ENCODE results near the gene RBFOX2.
A peak's percentile ranks its signal among the peaks of the same experiment; 100 is the strongest.
"Not testable (repeated sequence)": the region's sequence is repeated elsewhere in the genome, so short reads cannot be mapped to it uniquely, and the experiment has no call there.

The RBFOX2 gene

DNA sequence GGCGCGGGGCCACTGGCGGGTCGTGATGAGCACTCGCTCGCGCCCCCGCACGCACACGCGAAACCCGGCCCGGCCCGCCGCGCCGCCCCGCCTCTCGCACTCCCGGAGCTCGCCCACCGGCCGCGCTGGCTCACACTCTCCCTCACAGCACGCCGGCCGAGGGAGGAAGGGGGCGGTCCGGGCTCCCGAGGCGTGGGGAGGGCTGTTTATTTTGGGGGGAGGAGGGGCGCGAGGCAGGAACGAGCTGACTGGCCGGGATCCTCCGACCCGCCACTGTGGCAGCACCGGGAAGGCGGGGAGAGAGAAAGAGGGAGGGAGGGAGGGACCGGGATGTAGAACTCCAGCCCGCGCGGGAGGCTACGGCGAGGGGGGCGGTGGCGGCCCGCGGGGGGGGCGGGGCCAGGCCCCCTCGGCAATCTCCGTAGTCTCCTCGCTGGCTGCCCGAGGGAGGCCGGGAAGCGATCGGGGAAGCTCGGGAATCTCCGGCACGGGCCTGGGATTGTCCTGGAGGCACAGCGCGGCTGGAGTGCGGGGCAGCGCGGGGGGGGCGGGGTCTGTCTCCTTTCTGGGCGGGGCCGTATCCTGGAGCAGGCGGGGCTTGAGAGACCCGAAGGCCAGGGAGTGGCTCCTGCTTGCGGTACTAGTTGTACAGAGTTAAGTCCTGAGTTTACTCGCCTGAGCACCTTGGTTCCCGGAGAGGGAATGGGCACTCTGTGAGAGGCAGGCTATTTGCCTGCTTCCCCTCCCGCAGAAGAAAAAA, at the start of gene RBFOX2:
Gene RBFOX2, minus strand, starts transcription at position 179 of the 760 bp plus-strand sequence. CDS start 399 bp downstream, outside the sequence.
- DNase-seq (ENCODE audit: low read depth in 1 of 2, low spot score in 1 of 2): peak; percentile 31 to 61

- DNase-seq (ENCODE audit: low read depth in 1 of 2, low spot score in 1 of 2): no peak
These were observed 48.6 kb upstream of the RBFOX2 start for GRCh38 chr22:36077271-36077670.

DNA sequence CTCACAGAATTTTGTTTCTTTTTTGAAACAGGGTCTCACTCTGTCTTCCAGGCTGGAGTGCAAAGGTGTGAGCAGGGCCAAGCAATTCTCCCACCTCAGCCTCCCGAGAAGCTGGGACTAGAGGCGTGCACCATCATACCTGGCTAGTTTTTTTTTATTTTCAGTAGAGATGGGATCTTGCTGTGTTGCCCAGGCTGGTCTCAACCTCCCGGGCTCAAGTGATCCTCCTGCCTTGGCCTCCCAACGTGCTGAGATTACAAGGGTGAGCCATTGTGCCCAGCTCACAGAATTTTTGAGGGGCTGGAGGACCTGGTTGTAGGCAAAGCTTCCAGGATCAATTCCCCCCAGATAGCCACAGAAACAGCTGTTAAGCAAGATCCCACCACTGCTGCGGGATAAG, 47.1 kb upstream of the RBFOX2 start:
- DNase-seq (ENCODE audit: low read depth in 1 of 2, low spot score in 1 of 2): no peak

GRCh38 chr22:36075230-36075629, 46.6 kb upstream of the RBFOX2 start:
- no peak for DNase-seq (ENCODE audit: low read depth in 1 of 2, low spot score in 1 of 2)

GRCh38 chr22:36073476-36073875, 44.9 kb upstream of the RBFOX2 start:
- DNase-seq (ENCODE audit: low read depth in 1 of 2, low spot score in 1 of 2): no peak

DNA sequence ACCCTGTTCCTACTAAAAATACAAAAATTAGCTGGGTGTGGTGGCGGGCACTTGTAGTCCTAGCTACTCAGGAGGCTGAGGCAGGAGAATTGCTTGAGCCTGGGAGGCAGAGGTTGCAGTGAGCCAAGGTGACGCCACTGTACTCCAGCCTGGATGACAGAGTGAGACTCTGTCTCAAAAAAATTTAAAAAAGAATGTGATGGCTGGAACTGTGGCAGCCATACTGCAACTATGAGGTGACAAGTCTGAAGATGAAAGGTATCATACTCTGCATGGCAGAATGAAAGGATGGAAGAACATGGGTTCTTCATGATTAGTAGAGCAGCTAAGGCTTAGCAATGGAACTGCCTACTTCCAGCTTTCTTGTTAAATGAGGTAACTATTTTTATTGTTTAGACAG, 42.0 kb upstream of the RBFOX2 start:
- DNase-seq (ENCODE audit: low read depth in 1 of 2, low spot score in 1 of 2): not testable (repeated sequence)

GRCh38 chr22:36069368-36069767, 40.7 kb upstream of the RBFOX2 start:
- no peak for DNase-seq (ENCODE audit: low read depth in 1 of 2, low spot score in 1 of 2)

- no peak for DNase-seq (ENCODE audit: low read depth in 1 of 2, low spot score in 1 of 2)
These were observed 40.2 kb upstream of the RBFOX2 start for GRCh38 chr22:36068776-36069344.

GRCh38 chr22:36067235-36067558, 38.6 kb upstream of the RBFOX2 start:
- DNase-seq (ENCODE audit: low read depth in 1 of 2, low spot score in 1 of 2): no peak

- DNase-seq (ENCODE audit: low read depth in 1 of 2, low spot score in 1 of 2): peak; percentile 29 to 34
These were observed 37.3 kb upstream of the RBFOX2 start for GRCh38 chr22:36065775-36066544.

GRCh38 chr22:36065462-36065774, 36.8 kb upstream of the RBFOX2 start:
- DNase-seq (ENCODE audit: low read depth in 1 of 2, low spot score in 1 of 2): no peak

- DNase-seq (ENCODE audit: low read depth in 1 of 2, low spot score in 1 of 2): no peak
These were observed 35.7 kb upstream of the RBFOX2 start for GRCh38 chr22:36064358-36064757.

DNA sequence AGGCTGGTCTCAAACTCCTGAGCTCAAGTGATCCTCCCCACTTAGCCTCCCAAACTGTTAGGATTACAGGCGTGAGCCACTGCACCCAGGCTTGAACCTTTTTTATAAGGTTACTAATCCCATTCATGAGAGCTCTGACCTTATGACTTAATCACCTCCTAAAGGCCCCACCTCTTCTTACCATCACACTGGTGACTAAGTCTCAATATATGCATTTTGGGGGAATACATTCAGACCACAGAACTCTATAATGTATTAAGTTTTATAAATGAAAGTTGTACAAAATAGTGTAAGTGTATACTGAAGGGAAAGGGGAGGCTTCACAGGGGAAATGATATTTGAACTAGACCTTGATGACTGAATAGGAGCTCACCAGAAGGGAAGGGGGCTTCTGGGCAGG, 28.4 kb upstream of the RBFOX2 start:
- no peak for DNase-seq (ENCODE audit: low read depth in 1 of 2, low spot score in 1 of 2)

DNA sequence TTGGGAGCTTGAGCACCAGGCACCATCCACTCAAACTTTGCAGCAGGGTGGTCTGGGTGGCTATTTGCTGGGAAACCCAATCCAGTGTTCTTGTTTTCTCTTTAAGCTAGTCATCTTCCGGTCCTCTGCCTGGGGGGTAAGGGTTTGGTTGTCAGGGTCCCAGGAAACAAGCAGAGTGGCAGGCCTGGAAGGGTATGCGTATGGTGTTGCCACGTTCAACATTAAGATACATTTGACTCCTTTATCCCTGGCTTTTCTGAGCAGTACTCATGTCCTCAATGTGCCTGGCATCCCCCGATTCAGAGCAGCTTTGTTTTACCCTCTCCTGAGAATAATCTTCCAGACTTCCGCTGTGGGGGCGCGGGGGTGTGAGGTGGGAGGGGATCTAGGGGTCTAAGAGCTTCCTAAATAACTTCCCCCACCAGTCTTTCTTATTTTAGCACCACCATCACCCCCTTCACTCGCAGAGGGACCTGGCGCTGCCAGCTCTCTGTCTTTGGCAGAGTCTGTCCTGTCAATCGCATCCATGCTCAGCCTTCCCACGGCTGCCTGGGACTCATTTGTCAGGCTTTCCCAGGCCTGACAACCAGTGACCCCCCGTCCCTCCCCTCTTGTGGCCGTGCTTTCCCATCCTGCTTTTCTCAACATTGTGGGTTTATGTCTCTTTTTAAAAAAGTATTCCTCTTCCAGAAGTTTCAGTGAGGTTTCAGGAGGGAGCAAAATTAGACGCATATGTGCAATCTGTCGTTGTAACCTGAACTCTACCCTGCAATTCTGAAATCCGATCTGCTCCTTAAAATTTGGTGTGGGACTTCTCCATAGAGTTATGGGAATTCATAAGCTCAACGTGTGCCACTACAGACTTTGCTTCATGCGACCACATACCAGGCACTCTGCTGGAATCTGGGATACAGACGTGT, 27.0 kb upstream of the RBFOX2 start:
- DNase-seq (ENCODE audit: low read depth in 1 of 2, low spot score in 1 of 2): no peak

DNA sequence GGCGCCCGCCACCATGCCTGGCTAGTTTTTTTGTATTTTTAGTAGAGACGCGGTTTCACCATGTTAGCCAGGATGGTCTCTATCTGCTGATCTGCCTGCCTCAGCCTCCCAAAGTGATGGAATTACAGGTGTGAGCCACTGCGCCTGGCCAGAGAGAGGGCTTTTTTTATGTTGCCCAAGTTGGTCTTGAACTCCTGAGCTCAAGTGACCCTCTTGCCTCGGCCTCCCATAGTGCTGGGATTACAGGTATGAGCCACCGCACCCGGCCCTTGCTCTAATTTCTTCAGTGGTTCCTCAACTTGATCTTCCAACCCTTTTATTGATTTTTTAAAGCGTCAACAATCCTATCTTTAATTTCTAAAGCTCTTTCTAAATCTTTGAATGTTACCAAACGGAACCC, 25.8 kb upstream of the RBFOX2 start:
- DNase-seq (ENCODE audit: low read depth in 1 of 2, low spot score in 1 of 2): not testable (repeated sequence)

DNA sequence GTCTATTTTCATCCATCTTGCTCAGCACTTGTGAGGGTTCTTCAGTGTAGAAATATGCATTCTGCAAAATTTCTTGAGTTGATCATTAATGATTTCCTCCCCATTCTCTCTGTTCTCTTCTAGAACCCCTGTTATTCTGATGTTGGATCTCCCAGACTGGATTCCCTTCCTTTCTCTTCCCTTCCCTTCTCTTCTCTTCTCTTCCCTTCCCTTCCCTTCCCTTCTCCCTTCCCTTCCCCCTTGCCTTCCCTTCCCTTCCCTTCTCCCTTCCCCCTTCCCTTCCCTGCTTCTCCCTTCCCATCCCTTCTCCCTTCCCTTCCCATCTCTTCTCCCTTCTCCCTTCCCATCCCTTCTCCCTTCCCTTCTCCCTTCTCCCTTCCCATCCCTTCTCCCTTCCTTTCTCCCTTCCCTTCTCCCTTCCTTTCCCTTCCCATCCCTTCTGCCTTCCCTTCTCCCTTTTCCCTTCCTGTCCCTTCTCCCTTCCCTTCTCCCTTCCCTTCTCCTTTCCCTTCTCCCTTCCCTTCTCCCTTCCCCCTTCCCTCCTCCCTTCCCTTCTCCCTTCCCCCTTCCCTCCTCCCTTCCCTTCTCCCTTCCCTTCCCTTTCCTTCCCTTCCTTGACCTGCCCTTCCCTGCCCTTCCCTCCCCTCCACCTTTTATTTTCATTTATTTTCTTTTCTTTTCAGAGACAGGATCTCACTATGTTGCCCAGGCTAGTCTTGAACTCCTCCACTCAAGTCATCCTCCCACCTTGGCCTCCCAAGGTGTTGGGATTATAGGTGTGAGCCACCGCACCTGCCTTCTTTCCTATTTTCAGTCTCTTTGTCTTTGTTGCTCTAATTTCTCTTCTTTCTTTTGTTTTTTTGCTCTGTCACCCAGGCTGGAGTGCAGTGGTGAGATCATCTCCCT, 24.9 kb upstream of the RBFOX2 start:
- no peak for DNase-seq (ENCODE audit: low read depth in 1 of 2, low spot score in 1 of 2)

GRCh38 chr22:36052505-36052941, 23.9 kb upstream of the RBFOX2 start:
- no peak for DNase-seq (ENCODE audit: low read depth in 1 of 2, low spot score in 1 of 2)

DNA sequence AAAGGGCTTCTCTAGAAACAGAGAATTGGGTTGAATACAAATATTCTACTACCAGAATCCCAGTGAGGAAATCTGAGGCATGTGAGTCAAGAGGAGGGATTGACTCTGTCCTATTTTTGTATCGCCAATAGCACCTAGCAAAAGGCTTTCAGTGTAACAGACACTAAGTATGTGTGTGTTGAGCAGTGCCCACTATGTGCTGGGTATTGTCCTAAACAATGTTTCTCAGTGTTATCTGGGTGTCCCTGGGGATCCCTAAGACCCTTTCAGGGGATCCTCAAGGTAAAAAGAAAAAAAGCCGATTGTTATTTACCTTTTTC, 21.0 kb upstream of the RBFOX2 start:
- DNase-seq (ENCODE audit: low read depth in 1 of 2, low spot score in 1 of 2): no peak

DNA sequence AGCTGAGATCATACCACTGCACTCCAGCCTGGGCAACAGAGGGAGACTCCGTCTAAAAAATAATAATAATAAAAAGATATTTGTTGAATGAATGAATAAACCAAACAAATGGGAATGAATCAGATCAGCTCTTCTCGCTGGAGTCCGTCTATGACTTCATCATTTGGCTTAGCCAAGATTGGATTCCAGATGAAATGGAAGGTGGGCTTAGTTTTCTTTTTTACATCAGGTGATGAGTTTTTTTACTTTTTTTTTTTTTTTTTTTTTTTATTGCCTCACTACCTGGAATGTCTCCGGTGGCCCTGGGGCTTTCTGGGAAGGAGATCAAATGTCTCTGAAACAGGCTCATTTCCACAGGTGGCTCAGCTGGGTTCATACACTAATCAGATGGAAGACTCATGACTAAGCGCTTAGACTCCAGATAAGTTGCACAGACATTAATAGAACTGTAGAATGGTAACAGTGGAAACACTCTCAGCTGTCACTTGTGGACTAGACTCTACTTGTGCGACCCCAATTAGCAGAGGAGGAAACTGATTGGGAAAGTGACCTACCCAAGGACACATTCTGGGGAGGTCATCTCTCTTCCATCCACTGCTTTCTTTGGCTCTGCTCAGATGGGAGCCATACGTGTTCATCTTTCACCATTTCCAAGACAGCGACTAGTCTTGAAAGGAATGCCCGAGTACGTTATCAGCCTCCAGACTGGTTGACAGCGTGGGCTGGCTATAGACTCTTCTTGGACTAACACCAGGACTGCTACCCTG, 20.5 kb upstream of the RBFOX2 start:
- DNase-seq (ENCODE audit: low read depth in 1 of 2, low spot score in 1 of 2): no peak

DNA sequence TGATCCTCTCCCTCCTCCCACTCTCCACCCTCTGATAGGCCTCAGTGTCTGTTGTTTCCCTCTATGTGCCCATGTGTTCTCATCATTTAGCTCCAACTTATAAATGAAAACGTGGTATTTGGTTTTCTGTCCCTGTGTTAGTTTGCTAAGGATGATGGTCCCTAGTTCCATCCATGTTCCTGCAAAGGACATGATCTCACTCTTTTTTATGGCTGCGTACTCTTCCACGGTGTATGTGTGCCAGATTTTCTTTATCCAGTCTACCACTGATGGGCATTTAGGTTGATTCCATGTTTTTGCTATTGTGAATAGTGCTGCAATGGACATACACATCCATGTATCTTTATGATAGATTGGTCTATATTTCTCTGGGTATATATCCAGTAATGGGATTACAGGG, 15.9 kb upstream of the RBFOX2 start:
- not testable (repeated sequence) for DNase-seq (ENCODE audit: low read depth in 1 of 2, low spot score in 1 of 2)

Measured in activated T-helper 1 cell treated with anti-CD3 and anti-CD28 coated beads, Interleukin-2, amount 50 U/mL, for 16 hours (primary cell).